COLO668 (cell line): Measurements from ENCODE around the gene NGEF.

ENCODE experiments used
- DNase-seq: peaks from one replicate; lab custom pipeline; 2025; ENCODE audit not compliant: unreplicated experiment; lab: John Stamatoyannopoulos, UW

NGEF gene

DNA sequence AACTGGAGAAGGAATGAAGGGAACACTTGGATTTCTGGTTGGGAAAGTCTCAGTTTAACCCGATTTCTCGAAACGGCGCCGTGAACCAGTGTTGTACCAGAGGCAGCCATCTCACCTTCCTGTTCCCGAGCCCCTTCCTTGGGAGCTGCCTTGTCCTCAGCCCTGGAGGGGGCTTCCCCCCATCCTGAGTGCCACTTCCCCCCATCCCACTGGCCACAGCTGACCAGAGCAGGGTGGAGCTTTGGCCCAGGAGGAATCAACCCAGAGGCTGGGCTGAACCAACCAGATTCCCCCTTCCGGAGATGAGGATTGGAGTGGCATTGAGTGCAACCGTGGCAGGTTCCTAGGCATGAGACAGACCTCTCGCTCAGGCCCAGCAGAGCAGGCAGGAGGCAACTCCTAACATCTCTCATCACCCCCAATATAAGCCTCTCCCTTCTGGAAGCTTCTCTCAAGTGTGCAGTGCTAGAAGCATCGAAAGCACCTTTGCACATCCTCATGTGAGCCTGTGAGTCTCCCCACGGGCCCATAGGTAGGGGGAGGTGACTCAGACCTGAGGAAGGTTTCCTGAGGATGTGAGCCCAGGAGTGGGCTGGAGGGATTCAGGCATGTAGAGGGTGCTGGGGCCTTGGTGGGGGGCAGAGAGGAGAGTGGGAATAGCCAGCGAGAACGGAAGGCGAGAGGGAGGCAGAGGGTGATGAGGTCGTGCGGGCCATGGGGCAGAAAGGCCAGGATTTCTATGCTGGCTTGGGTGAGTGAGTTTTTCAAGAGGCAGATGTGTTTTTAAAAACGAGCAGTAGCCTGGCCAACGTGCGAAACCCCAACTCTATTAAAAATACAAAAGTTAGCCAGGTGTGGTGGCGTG lies 11.9 kb downstream of the NGEF start:
- no peak for DNase-seq

DNA sequence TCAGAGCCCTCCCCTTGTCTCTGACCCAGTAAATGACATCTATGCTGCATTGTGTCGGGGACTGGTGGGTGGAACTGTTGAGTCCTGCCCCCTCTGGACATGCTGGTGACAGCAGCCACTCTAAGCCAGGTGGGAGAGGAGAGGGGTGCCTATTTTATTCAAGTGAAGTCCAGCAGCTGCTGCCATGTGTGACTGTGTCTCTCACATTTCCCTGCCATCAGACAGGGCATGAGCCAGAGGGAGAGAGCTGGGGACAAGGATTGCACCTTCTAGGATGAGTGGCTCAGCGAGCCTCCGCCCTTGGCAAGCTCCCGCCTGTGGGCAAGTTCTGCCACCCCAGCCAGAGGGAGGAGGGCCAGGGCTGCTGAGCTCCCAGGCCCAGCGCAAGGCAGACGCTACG lies 13.7 kb downstream of the NGEF start:
- DNase-seq: no peak

DNA sequence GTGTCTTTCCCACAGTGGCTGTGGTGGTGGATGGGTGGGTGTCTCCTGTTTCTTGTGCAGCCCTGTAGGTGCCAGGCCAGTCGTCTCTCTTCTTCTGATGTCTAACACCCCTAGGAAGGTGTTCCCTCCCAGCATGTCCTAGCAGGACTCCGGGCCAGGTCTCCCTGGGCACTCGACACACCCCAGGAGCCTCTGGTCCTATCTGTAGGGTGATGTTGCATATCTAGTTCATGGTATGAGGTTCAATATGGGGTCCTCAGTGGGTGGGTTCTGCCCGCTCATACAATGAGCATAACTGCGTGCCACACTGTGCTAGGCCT lies 14.4 kb downstream of the NGEF start:
- DNase-seq: no peak

DNA sequence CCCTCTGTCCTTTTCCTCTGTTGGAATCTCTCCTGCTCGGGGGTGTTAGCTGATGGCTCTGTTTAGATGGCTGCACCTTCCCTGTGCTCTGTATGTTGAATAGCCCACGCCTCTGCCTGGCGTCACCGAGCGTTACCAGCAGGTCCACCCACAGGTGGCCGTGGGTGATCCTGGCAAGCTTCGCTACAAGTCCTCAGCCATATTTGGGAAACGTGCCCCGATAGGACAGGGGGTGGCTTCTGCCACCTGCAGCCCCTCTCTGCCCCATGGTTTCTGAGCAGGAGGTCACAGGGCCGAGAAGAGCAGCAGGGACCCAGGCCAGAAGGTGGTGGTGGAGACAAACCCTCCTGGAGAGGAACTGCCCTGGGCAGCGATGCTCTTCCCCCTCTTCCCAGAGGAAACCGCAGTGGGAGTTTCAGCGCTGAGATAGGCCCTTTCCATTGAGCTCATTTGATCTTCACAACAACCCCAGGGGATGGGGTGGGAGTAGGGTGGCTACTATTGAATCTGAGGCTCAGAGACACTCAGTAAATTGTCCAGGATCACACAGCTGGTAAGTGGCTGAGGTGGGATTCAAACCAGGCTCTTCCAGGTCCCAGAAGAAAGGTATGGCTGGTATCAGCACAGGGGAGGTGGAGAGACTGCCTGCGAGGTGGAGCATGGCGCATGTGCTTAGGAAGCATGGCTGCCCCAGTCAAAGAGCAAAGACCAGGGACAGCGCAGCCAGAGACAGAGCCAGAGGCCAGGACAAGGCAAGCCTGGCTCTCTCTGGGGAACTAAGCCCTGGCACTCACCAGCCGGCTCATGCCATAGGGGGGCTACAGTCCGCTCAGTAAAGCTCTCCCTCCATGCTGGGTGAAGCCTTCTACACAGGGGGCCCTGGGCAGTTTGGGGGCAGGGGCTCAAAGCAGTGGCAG lies 15.0 kb downstream of the NGEF start:
- no peak for DNase-seq

DNA sequence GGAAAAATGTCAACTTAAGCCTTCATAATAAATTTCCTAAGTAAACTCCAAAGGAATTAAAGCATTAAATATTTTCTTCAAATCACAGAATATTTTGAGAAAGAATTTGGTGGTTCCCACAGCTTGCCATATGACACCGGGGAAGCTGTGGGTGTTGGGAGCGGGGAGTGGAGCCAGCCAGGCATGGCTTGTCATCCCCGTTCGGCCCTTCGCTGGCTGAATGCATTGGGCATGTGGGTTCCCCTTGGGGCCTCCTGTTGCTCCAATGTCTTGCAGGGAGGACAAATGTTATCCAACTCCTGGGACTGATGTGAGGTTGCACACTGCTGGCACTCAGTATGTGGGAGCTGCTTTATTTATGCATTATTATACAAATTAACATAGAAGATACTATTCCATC lies 18.6 kb downstream of the NGEF start:
- no peak for DNase-seq

DNA sequence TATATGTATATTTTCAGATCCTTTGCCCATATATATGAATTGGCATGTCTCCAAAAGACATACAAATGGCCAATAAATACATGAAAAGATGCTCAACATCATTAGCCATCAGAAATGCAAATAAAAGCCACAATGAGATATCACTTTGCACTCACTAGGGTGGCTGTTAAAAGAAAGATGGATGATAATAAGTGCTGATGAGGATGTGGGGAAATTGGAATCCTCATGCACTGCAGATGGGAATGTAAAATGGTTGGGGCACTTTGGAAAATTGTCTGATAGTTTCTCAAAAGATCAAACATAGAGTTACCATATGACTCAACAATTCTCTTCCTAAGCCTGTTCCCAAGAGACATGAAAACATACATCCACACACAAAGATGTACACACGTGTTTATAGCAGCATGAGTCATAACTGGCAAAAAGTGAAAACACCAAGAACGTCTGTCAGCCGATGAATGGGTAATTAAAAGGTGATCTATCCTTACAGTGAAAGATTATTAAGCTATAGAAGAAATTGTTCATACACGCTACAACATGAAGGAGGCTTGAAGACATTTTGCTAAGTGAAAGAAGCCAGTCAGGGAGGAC lies 19.7 kb downstream of the NGEF start:
- no peak for DNase-seq

DNA sequence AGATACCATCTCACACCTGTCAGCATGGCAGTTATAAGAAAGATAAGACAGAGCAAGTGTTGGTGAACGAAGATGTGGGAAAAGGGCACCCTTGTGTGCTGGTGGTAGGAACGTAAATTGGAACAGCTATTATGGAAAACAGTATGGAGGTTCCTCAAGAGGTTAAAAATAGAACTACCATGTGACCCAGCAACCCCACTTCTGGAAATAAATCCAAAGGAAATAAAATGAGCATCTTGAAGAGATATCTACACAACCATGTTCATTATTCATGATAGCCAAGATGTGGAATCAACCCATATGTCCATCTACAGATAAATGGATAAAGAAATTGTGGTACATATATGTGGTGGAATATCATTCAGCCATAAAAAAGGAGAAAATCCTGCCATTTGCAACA lies 26.9 kb downstream of the NGEF start:
- no peak for DNase-seq

DNA sequence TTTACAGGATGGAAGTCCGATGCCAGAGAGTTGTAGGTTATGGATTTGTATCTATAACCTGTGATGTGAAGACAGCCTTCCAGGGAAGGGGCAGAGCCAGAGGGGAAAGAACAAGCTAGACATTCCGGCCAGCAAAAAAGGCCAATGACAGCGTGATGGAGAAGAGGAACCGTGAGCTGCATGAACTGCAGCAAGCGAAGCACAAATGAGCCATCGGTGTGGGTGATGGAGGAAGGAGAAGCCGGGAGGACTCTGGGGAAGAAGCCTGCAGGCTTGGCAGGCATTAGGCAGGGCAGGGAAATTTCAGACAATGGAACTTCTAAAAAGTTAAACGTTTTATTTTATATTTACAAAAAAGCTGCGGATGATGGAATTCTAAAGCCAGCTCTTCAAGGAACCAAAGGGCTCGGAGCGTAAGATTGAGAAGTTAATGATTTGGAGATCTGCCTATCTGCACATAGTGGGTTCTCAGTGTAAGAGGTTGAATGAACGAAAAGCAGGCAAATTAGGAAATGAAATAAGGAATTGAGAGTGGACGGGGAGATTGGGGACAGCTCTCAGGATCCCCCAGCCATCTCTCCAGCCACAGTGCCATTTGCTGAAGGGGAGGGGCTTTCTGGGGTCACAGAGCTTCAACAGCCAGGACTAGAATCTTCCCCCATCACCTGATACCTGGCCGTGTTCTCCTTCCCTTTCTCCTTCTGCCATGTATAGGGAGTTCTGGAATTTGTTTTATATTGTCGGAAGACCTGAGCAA lies 28.4 kb downstream of the NGEF start:
- DNase-seq: no peak

DNA sequence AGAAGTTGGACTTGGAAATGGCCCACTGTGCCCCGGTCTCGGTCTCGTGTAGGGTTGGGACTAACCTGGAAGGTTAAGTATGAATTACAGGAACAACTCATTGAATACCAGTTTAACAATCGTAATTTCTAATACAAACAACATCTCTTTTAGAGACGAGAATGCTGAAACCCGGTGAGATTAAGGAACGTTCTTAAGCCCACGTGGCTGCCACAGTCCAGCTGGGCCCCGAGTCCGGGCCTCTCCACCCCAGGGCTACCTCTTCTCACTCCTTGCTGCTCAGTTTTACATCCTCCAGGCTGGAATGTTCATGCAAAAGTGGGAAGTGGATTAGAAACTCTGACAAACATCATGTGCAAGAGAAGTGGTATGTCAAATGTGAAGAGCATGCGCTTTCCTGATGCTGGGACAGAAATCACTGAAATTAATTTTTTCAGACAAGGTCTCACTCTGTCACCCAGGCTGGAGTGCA lies 29.4 kb downstream of the NGEF start:
- DNase-seq: no peak

DNA sequence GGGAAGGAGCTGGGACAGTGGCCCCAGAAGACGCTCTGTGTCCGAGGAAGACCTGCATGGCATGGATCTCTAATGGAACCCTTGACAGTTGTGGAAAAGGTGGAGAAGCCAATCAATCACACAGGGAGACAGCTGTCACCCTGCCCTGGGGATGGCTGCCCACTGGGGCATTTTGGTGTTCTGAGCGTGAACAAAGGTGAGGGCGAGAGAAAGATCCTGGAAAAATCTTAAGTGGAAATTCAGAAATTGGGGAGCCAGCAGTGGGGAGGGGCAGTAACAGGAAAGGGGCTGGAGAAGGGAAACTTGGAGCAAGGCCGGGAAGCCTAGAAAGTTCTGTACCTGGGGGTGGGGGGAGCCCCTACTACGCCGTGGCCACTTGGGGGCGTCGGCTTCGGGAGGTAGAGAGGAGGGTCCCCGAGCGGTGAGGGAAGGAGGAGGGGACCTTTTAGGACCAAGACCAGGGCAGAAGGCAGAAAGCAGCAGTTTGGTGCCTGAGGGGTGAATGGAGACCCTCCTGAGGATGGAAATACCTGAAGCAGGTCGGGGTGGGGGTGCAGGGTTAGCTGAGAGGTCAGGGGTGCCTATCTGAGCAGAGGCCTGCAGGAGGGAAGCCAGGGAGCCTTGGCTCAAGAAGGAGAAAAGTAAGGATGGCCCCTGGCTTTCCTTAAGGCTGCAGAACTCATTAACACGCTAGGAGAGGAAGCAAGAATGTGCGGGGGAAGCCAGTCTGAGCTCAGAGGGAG lies 30.0 kb downstream of the NGEF start:
- DNase-seq: no peak

DNA sequence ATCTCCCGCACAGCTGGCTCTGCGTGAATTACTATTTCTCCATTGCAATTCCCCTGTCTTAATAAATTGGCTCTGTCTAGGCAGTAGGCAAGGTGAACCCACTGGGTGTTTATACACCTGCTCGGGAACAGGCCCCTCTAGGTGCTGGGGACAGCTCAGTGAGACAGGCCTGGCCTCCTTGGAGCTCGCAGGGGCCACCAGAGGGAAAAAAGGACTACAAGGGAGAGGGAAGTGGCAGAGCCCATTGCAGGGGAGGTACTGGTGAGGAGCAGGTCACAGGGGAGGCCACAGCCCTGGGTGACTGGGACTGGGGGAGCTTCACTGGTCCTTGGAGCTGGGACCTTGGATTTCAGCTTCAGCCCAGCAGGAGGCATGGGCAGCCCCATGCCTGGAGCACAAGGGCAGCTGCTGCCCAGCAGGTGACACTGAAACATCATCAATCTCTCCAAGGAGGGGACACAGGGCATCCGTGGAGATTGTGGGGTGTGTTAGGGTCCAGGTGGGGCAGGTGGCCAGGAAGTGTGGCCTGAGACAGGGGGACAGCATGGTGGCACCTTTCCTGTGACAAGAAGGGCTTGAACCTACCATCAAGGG lies 31.2 kb downstream of the NGEF start:
- DNase-seq: no peak

DNA sequence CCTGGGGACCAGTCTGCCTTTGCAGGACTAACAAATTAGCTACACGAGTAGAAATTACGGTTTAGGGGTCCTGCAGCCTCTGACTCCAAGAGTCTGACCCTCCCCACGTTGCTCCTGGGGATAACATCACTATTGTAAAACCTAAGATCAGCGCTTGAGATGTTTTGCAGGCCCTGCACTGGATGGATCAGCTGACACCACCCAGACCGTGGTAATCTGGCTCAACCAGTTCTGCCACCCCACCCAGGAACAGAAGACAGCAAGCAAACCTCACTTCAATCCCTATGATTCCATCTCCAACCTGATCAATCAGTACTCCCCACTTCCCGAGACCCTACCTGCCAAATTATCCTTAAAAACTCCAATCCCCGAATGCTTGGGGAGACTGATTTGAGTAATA lies 31.7 kb downstream of the NGEF start:
- no peak for DNase-seq

DNA sequence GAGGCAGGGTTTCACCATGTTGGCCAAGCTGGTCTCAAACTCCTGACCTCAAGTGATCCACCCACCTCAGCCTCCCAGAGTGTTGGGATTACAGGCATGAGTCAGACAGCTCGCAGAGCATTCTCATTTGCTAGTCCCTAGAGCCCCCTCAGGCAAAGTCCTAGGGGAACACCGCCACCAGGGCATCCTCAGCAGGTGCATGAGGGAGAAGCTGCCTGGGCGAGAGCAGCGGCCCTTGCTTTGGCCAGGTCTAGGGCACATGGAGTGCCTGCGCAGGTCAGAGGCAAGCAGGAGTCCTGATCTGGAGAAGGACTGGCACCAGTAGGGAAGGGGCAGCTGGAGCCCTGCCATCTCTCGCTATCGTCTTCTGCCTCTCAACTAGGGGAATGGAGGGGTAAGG lies 32.4 kb downstream of the NGEF start:
- DNase-seq: no peak

DNA sequence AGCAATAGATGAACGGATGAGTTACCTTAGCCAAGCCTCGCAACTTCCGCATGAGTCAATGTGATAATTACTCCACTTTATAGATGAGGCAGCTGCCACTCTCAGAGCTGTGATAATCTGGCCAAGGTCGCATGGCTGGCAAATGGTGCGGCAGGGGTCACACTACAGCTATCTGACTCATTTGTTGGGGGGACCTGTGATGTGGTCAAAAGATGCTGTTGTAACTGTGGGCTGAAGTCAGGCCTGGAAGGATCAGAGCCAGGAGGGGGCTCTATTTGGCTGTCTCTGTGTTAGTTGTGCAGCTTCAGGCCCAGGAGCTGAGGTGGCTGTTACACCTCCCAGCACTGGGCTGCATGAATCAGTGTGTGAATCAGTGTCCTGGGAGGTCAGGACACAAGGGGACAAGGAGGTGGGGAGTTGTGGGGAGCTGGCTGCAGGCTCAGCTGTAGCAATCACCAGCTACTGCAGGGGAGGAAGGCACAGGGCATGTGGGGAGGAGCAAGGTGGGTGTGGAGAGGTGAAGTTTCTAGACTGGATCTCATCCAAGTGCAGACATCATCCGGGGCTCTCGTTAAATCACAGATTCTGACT lies 33.1 kb downstream of the NGEF start:
- DNase-seq: no peak

DNA sequence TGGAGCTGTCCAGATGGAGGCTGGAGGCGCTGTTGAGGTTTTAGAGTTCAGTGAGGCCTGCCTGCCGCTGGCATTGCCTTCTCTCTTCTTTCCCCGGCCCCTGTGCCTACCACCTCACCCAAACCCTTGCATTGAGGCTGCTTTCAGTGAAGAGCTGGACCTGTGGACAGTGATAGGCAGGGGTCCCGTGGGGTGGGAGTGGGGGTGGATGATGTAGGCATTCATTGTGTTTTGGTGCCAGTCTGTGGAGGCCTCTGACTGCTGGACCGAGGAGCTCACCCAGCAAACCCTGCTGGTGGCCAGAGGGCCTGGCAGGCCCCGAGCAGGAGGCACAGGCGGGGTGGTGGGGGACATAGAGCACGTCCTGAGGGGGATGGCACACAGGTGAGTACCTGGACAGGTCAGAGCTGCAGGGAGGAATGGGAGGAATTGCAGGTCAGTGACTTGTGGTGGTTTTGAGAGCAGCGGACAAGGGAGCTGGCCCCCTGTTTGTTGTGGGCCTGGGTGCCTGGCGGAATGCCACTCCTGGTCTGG lies 35.6 kb downstream of the NGEF start:
- DNase-seq: no peak

DNA sequence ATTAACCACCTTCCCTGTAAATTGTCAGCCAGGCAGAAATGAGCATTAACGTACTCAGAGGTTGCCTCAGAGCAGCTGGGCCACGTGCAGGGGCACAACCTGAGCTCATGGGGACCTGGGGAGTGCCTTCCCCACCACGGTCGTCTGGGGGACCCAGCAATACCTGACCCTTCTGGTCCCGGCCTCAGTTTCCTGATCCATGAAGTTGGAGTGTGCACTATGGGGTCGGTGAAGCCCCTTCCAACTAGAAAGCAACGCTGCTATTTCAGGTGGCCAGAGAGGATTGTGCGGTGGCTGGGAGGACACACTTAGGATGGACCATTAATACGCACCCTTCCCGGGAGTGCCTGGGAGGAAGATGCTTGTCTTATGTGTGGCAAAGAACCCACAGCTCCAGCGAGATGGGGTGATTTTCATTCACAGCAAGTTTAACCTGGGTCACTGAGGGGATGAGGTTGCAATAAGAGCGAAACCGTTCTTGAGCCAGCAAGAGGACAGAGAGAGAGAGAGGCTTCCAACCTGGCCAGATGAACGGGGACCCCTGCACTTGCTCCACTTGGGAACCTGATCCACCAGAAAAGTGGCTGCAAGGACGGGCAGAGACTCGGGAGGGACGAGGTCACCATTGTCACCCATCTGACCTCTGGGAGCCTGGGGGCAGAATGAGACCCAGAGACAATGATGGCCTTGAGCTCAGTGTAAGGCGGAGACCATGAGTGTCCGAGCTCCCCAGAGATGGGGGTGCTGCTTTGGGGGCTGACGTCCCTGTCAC lies 36.2 kb downstream of the NGEF start:
- DNase-seq: no peak

DNA sequence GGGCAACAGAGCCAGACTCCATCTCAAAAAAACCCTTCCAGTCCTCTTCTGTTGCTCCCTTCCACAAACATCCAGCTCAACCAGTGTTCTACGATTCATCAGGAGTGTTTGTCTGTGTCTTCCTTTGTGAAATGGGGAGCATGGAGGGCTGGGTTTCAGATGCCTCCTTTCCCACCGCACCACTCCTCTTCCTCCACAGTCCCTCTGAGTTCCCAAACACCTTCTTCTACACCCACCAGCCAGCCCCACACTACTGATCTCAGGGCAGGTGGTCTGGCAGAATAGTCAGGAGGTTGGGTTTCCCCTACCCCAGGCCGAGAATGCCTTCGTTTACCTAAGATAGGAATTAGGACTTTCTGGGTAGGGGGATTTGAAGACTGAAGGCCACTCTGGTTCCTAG lies 36.9 kb downstream of the NGEF start:
- no peak for DNase-seq

DNA sequence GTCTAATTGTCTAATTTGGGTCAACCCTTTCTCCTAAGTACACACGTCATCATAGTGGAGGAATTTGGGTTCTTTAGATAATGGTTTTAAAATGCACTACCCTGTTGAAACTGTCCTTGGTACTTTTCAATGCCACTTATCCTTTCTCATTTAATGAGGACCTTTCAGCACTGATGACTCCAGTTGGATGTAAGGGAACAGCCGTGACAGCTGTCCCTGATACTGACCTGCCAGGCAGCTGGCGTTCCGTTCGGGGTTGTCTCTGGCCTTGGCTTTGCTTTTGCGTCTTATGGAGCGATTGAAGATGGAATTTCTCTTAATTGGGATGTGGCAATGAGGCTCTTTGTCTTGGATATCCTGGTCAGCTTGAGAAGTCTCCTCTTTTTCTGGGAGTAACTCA lies 38.7 kb downstream of the NGEF start:
- no peak for DNase-seq

DNA sequence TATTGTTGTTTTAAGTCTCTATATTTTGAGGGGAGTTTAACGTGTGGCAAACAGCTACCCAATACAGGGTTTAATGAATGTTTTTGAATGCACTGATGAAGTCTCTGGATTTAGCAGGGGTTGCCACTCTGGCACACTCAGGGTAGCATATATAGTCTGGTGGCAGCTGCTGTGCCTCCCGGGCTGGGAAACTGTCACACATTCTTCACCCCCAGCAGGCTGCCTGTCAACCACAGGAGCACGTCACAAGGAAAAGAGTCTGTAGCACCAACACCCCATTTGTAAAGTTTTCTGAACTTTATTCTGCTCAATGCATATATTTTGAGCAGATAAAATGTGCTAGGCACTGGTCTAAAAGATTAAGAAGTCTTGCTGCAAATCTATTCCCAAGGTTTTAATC lies 39.3 kb downstream of the NGEF start:
- DNase-seq: no peak
